ENCODE measurements around the gene ITSN2.
"Not testable (repeated sequence)": the region's sequence is repeated elsewhere in the genome, so short reads cannot be mapped to it uniquely, and the experiment has no call there.

ITSN2 gene

GRCh38 chr2:24343225-24343882 is 17.0 kb downstream of the ITSN2 start:
- no peaks in the 10 kb centered on the region for H3K36me3 ChIP-seq (replicated peaks)
- no peak for DNase-seq
- in situ Hi-C loops (cut with HindIII; ENCODE audit: low pct_ligation_motif_present, low sequenced_read_pairs) = no loop called here
- H3K4me3 ChIP-seq (ENCODE audit: low read depth, low read length) = no peak overlapping the region
- H3K27ac ChIP-seq = no peak overlapping the region
- TF ChIP-seq, protein P1, sequence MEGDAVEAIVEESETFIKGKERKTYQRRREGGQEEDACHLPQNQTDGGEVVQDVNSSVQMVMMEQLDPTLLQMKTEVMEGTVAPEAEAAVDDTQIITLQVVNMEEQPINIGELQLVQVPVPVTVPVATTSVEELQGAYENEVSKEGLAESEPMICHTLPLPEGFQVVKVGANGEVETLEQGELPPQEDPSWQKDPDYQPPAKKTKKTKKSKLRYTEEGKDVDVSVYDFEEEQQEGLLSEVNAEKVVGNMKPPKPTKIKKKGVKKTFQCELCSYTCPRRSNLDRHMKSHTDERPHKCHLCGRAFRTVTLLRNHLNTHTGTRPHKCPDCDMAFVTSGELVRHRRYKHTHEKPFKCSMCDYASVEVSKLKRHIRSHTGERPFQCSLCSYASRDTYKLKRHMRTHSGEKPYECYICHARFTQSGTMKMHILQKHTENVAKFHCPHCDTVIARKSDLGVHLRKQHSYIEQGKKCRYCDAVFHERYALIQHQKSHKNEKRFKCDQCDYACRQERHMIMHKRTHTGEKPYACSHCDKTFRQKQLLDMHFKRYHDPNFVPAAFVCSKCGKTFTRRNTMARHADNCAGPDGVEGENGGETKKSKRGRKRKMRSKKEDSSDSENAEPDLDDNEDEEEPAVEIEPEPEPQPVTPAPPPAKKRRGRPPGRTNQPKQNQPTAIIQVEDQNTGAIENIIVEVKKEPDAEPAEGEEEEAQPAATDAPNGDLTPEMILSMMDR (IDR thresholded peaks at IDR 0.05; ENCODE audit: low read depth, low read length, missing control alignments) = no peak
- no peaks in the 10 kb centered on the region for H3K27me3 ChIP-seq (replicated peaks)

GRCh38 chr2:24342110-24342910 is 18.0 kb downstream of the ITSN2 start:
- Histone ChIP-seq H3K27me3 (replicated peaks) (no peaks in the 10 kb centered on the region), H3K4me3 (ENCODE audit: low read depth, low read length) (no peak overlapping the region), H3K27ac (no peak overlapping the region), H3K36me3 (replicated peaks) (no peaks in the 10 kb centered on the region)
- TF ChIP-seq, protein P1 (IDR thresholded peaks at IDR 0.05; ENCODE audit: low read depth, low read length, missing control alignments) = no peak
- in situ Hi-C loops (cut with HindIII; ENCODE audit: low pct_ligation_motif_present, low sequenced_read_pairs) = no loop called here
- DNase-seq = peak; percentile 40

DNA sequence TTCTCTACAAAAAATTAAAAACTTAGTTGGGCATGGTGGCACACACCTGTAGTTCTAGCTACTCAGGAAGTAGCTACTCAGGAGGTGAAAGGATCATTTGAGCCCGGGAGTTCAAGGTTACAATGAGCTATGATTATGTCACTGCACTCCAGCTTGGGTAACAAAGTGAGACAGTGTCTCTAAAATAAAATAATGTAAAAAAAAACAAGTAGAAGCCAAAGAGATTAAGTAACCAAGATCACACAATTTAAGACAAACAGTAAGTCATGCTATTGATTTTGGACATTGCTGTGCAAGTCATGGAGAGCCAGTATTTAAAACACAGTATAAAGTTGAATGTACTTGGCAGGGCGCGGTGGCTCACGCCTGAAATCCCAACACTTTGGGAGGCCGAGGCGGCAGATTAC is 20.5 kb downstream of the ITSN2 start:
- TF ChIP-seq, protein P1 (IDR thresholded peaks at IDR 0.05; ENCODE audit: low read depth, low read length, missing control alignments) = no peak
- in situ Hi-C loops (cut with HindIII; ENCODE audit: low pct_ligation_motif_present, low sequenced_read_pairs) = no loop called here
- H3K4me3 ChIP-seq (ENCODE audit: low read depth, low read length) = no peak overlapping the region
- H3K27ac ChIP-seq = no peak overlapping the region
- no peaks in the 10 kb centered on the region for H3K36me3 ChIP-seq (replicated peaks)
- no peaks in the 10 kb centered on the region for H3K27me3 ChIP-seq (replicated peaks)
- no peak for DNase-seq

DNA sequence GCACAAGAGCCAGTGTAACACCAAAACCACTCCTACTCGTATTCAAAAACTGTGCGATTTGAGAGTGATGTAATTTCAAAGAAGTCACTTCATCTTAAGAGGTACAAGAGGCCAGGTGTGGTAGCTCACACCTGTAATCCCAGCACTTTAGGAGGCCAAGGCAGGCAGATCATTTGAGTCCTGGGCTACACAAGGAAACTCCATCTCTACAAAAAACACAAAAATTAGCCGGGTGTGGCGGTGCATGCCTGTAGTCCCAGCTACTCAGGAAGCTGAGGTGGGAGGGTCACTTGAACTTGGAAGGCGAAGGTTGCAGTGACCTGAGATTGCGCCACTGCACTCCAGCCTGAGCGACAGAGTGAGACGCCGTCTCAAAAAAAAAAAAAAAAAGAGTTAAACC is 21.2 kb downstream of the ITSN2 start:
- H3K36me3 ChIP-seq (replicated peaks); in situ Hi-C loops (cut with HindIII; ENCODE audit: low pct_ligation_motif_present, low sequenced_read_pairs); DNase-seq; H3K27me3 ChIP-seq (replicated peaks); H3K4me3 ChIP-seq (ENCODE audit: low read depth, low read length); H3K27ac ChIP-seq: not testable (repeated sequence)

DNA sequence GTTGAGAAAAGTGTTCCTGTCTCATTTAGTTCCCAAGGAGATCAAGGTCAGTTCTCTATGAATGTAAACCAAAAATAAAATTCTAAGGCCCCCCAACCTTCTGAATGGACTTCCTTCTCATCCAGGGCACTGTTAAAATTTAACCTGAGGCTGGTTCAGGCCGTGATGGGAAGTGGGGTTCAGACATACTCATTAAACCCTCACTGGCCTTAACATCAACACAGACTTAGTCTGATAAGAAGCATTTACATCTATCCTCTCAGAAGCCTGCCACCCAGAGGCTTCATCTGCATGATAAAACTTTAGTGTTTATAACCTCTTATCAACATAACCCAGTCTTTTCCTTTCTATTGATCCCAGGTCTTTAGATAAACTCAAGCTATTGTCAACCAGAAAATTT is 22.4 kb downstream of the ITSN2 start:
- Histone ChIP-seq H3K27ac (no peak overlapping the region), H3K27me3 (replicated peaks) (no peaks in the 10 kb centered on the region), H3K4me3 (ENCODE audit: low read depth, low read length) (no peak overlapping the region), H3K36me3 (replicated peaks) (no peaks in the 10 kb centered on the region)
- DNase-seq = no peak
- TF ChIP-seq, protein P1 (IDR thresholded peaks at IDR 0.05; ENCODE audit: low read depth, low read length, missing control alignments) = peak; percentile 14
- in situ Hi-C loops (cut with HindIII; ENCODE audit: low pct_ligation_motif_present, low sequenced_read_pairs) = no loop called here

DNA sequence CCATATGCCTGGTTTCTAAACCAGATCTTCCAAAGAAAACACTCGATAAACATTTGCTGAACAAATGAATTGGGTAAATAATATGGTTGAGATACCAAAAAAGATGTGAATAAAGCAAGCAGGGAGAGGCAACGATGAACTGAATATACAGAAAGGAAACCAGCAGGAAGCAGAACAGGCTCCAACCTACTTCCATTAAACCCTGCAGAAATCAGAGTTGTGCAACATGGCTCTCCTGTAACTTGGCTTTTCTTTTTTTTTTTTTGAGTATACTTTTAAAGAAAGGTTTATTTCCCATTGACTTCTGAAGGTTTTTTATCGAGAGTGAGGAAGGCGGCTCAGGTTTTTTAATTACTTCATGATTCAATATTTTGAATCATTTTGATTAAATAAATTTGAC is 23.5 kb downstream of the ITSN2 start:
- H3K4me3 ChIP-seq (ENCODE audit: low read depth, low read length) = no peak overlapping the region
- no peaks in the 10 kb centered on the region for H3K27me3 ChIP-seq (replicated peaks)
- TF ChIP-seq, protein P1 (IDR thresholded peaks at IDR 0.05; ENCODE audit: low read depth, low read length, missing control alignments) = no peak
- no peak overlapping the region for H3K27ac ChIP-seq
- DNase-seq = no peak
- in situ Hi-C loops (cut with HindIII; ENCODE audit: low pct_ligation_motif_present, low sequenced_read_pairs) = no loop called here
- H3K36me3 ChIP-seq (replicated peaks) = no peaks in the 10 kb centered on the region
